Keratinocyte (primary cell): Measurements from ENCODE around the gene SFMBT1. TPM values are rescaled to one million over a fixed set of nuclear protein-coding genes. Genes with fewer than 3 reads are reported as not detected.

ENCODE experiments used
- DNase-seq: peaks from one replicate; pipeline ENCODE4 v3.0.0-alpha.2; 2011; ENCODE audit warnings: low read depth, missing footprints, low spot score
- FAIRE-seq: peaks from 2 replicates; lab custom pipeline; 2011; peaks lifted over from hg19 to GRCh38; lab: Jason Lieb, UNC
- H2AFZ ChIP-seq: 2 replicates; pipeline ENCODE4 v1.6.0; 2012; ENCODE audit warnings: low read length, control low read depth, inconsistent platforms; ENCODE audit not compliant: control insufficient read depth
- H3K27ac ChIP-seq: 2 replicates; pipeline ENCODE4 v1.5.1; 2011; ENCODE audit warnings: low read length; ENCODE audit not compliant: control insufficient read depth, insufficient read depth
- H3K27me3 ChIP-seq: 3 replicates; pipeline ENCODE4 v1.6.0; 2011; ENCODE audit warnings: low read length; ENCODE audit not compliant: control insufficient read depth, insufficient read depth; ENCODE audit errors: extremely low read depth
- H3K36me3 ChIP-seq, 2 experiments: 2 replicates in 1 of 2; 3 replicates in 1 of 2; pipeline ENCODE4 v1.5.1; 2011; ENCODE audit warnings: low read length in 2 of 2, mild to moderate bottlenecking in 1 of 2; ENCODE audit not compliant: control insufficient read depth in 2 of 2, insufficient read depth in 2 of 2; ENCODE audit errors: extremely low read depth in 1 of 2
- H3K4me1 ChIP-seq: 3 replicates; pipeline ENCODE4 v1.5.1; 2011; ENCODE audit warnings: low read length; ENCODE audit not compliant: control insufficient read depth, insufficient read depth; ENCODE audit errors: extremely low read depth
- H3K4me2 ChIP-seq: 3 replicates; pipeline ENCODE4 v1.6.0; 2011; ENCODE audit warnings: low read depth, low read length; ENCODE audit not compliant: control insufficient read depth, insufficient read depth; ENCODE audit errors: extremely low read depth
- H3K4me3 ChIP-seq, 3 experiments: fragments of 200-600 bp in 1 of 3; sonication (generic) in 1 of 3; 2 replicates in 2 of 3; 3 replicates in 1 of 3; pipeline ENCODE4 v1.5.1; 2011 to 2016; ENCODE audit warnings: low read length in 3 of 3, mild to moderate bottlenecking in 3 of 3, control low read depth in 2 of 3, inconsistent platforms in 1 of 3, low read depth in 1 of 3, mixed read lengths in 1 of 3, mixed run types in 1 of 3, moderate library complexity in 1 of 3; ENCODE audit not compliant: control insufficient read depth in 2 of 3, insufficient read depth in 2 of 3; ENCODE audit errors: extremely low read depth in 1 of 3
- H3K79me2 ChIP-seq: 2 replicates; pipeline ENCODE4 v1.6.0; 2012; ENCODE audit warnings: low read length; ENCODE audit not compliant: control insufficient read depth, insufficient read depth
- H3K9ac ChIP-seq: 3 replicates; pipeline ENCODE4 v1.6.0; 2011; ENCODE audit warnings: low read length; ENCODE audit not compliant: control insufficient read depth, insufficient read depth; ENCODE audit errors: extremely low read depth
- H3K9me1 ChIP-seq: 3 replicates; pipeline ENCODE4 v1.6.0; 2011; ENCODE audit warnings: low read length; ENCODE audit not compliant: control insufficient read depth, insufficient read depth; ENCODE audit errors: extremely low read depth
- H3K9me3 ChIP-seq: 2 replicates; pipeline ENCODE4 v1.5.1; 2012; ENCODE audit warnings: low read depth, low read length; ENCODE audit not compliant: control insufficient read depth
- H4K20me1 ChIP-seq: 3 replicates; pipeline ENCODE4 v1.6.0; 2011; ENCODE audit warnings: low read length; ENCODE audit not compliant: control insufficient read depth, insufficient read depth; ENCODE audit errors: extremely low read depth
- CTCF ChIP-seq, 3 experiments: IDR thresholded peaks in 1 of 3; conservative IDR thresholded peaks in 1 of 3; optimal IDR thresholded peaks in 1 of 3; 2 replicates in 2 of 3; 3 replicates in 1 of 3; pipeline versions ENCODE3 to v1.5.1; 2011; ENCODE audit warnings: low read length in 3 of 3, mild to moderate bottlenecking in 3 of 3, moderate library complexity in 2 of 3, control low read depth in 1 of 3, inconsistent platforms in 1 of 3; ENCODE audit not compliant: insufficient read depth in 2 of 3; ENCODE audit errors: extremely low read depth in 1 of 3
- EZH2 ChIP-seq: IDR thresholded peaks from one replicate; pipeline ENCODE4 v1.6.1; 2012; ENCODE audit warnings: inconsistent platforms, mild to moderate bottlenecking, low read length, moderate library complexity
- dilution Hi-C: fragments of 300-500 bp; cut with MboI; formaldehyde crosslinking; loops from one replicate; pipeline ENCODE4 v1.7.0; 2020; ENCODE audit warnings: low sequenced_read_pairs; ENCODE audit not compliant: extremely low pct_ligation_motif_present
- polyA plus RNA-seq, 5 experiments: library from polyadenylated mRNA; depleted of rRNA in 3 of 5; stranded (reverse) in 3 of 5; stranded (forward) in 1 of 5; unstranded in 1 of 5; fragments of >200 nt; gene quantifications; 1 replicate in 1 of 5; 2 replicates in 3 of 5; 3 replicates in 1 of 5; pipeline versions ENCODE4 v1.2.1 to v1.2.3, GENCODE V29; 2011 to 2012; ENCODE audit warnings: missing spikeins in 2 of 5, low read depth in 1 of 5, low replicate concordance in 1 of 5

Gene SFMBT1
- polyA plus RNA-seq, 1 donor (not counting 4 experiments of a cell fraction or from before 2014, with no cell fraction given): 4.1 TPM

GRCh38 chr3:53067567-53067966, 21.7 kb upstream of the SFMBT1 start:
- Histone ChIP-seq H3K79me2 (no peaks in the 10 kb centered on the region), H3K4me3 (no peak overlapping the region), H3K9me3 (no peaks in the 10 kb centered on the region), H3K27ac (no peak overlapping the region), H4K20me1 (no peaks in the 10 kb centered on the region), H3K36me3 (no peaks in the 10 kb centered on the region), H3K4me1 (peaks cover 5% of the 10 kb centered on the region), H3K27me3 (peaks cover 6% of the 10 kb centered on the region), H3K9ac (no peak overlapping the region), H2AFZ (no peak overlapping the region), H3K4me2 (no peak overlapping the region), H3K9me1 (no peaks in the 10 kb centered on the region)
- FAIRE-seq (no peak), DNase-seq (no peak)
- dilution Hi-C loops: no loop called here
- no peak for TF ChIP-seq EZH2
- no peak for TF ChIP-seq CTCF (optimal IDR thresholded peaks at IDR 0.05 in 1 of 3, IDR thresholded peaks at IDR 0.05 in 1 of 3, conservative IDR thresholded peaks at IDR 0.05 in 1 of 3; ENCODE audit: extremely low read depth in 1 of 3, insufficient read depth in 2 of 3, low read length in 3 of 3)

- Histone ChIP-seq H4K20me1 (no peaks in the 10 kb centered on the region), H3K27ac (no peak overlapping the region), H3K4me3 (no peak overlapping the region), H3K9ac (no peak overlapping the region), H3K79me2 (no peaks in the 10 kb centered on the region), H3K9me3 (no peaks in the 10 kb centered on the region), H3K4me2 (no peak overlapping the region), H3K9me1 (no peaks in the 10 kb centered on the region), H3K27me3 (peaks cover 6% of the 10 kb centered on the region), H3K36me3 (no peaks in the 10 kb centered on the region), H3K4me1 (no peaks in the 10 kb centered on the region), H2AFZ (no peak overlapping the region)
- DNase-seq (no peak), FAIRE-seq (no peak)
- dilution Hi-C loops: no loop called here
- TF ChIP-seq EZH2 (no peak), CTCF (optimal IDR thresholded peaks at IDR 0.05 in 1 of 3, IDR thresholded peaks at IDR 0.05 in 1 of 3, conservative IDR thresholded peaks at IDR 0.05 in 1 of 3; ENCODE audit: extremely low read depth in 1 of 3, insufficient read depth in 2 of 3, low read length in 3 of 3) (no peak)
Observed at GRCh38 chr3:53065841-53066480, 20.1 kb upstream of the SFMBT1 start.
